Activated naive CD4-positive, alpha-beta T cell treated with anti-CD3 and anti-CD28 coated beads, Interleukin-2, amount 50 U/mL, for 24 hours (primary cell): Measurements from ENCODE around the gene MTA1.
A peak's percentile ranks its signal among the peaks of the same experiment; 100 is the strongest.

Source experiments
- H3K27ac Mint-ChIP-seq: one replicate; pipeline ENCODE4 v1.8.0; 2021; ENCODE audit warnings: mild to moderate bottlenecking, mixed read lengths
- H3K27me3 Mint-ChIP-seq: one replicate; pipeline ENCODE4 v1.8.0; 2021; ENCODE audit warnings: mixed read lengths
- H3K36me3 Mint-ChIP-seq: one replicate; pipeline ENCODE4 v1.8.0; 2021; ENCODE audit warnings: mixed read lengths
- H3K4me1 Mint-ChIP-seq: one replicate; pipeline ENCODE4 v1.8.0; 2021; ENCODE audit warnings: mixed read lengths
- H3K4me3 Mint-ChIP-seq: one replicate; pipeline ENCODE4 v1.8.0; 2021; ENCODE audit warnings: mild to moderate bottlenecking, mixed read lengths
- H3K9me3 Mint-ChIP-seq: one replicate; pipeline ENCODE4 v1.8.0; 2021; ENCODE audit warnings: mixed read lengths

The MTA1 gene

DNA sequence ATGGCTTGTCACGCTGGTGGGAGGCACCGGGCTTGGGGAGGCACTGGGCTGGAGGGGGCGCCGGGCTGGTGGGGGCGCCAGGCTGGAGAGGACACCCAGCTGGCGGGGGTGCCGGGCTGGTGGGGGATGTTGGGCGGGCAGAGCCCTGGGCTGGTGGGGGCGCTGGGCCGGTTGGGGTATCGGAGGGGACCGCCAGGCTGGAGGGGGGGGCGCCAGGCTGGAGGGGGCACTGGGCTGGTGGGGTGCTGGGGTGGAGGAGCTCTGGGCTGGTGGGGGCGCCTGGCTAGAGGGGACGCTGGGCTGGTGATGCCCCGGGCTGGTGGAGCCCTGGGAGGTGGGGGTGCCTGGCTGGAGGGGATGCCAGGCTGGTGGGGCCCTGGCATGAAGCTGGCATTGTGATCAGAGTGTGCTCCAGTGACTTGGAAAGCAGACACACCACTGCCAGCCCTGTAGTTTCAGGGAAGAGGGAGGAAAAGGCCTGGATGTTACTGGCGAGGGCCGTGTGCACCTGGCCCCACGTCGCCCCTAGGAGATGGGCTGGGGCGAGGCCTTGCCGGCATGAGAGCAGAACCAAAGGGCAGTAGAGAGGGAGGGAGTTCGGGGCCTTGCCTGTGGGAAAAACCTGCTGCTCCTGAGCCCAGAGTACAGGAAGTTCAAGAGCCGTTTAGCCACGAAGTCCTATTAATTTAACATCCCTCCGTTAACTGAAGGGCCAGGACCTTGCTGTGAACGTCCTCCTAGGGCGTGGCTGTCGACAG, 84.5 kb downstream of the MTA1 start:
- H3K27me3 Mint-ChIP-seq = peaks cover 11% of the 10 kb centered on the region
- no peaks in the 10 kb centered on the region for H3K36me3 Mint-ChIP-seq
- H3K4me3 Mint-ChIP-seq = no peak overlapping the region
- peaks cover 4% of the 10 kb centered on the region for H3K4me1 Mint-ChIP-seq
- no peak overlapping the region for H3K27ac Mint-ChIP-seq
- H3K9me3 Mint-ChIP-seq = no peaks in the 10 kb centered on the region

GRCh38 chr14:105505101-105505500, 85.5 kb downstream of the MTA1 start:
- H3K4me1 Mint-ChIP-seq = peaks cover 4% of the 10 kb centered on the region
- H3K27ac Mint-ChIP-seq = no peak overlapping the region
- peaks cover 11% of the 10 kb centered on the region for H3K27me3 Mint-ChIP-seq
- no peaks in the 10 kb centered on the region for H3K36me3 Mint-ChIP-seq
- no peaks in the 10 kb centered on the region for H3K9me3 Mint-ChIP-seq
- no peak overlapping the region for H3K4me3 Mint-ChIP-seq

- no peaks in the 10 kb centered on the region for H3K36me3 Mint-ChIP-seq
- no peak overlapping the region for H3K27ac Mint-ChIP-seq
- no peak overlapping the region for H3K4me3 Mint-ChIP-seq
- H3K27me3 Mint-ChIP-seq = peaks cover 14% of the 10 kb centered on the region
- no peaks in the 10 kb centered on the region for H3K9me3 Mint-ChIP-seq
- H3K4me1 Mint-ChIP-seq = peaks cover 4% of the 10 kb centered on the region
Measured at GRCh38 chr14:105507247-105507646, 87.6 kb downstream of the MTA1 start.

- Mint-ChIP-seq H3K4me3 (no peak overlapping the region), H3K27ac (peak overlapping the region; percentile 49), H3K4me1 (peaks cover 4% of the 10 kb centered on the region), H3K36me3 (no peaks in the 10 kb centered on the region), H3K9me3 (no peaks in the 10 kb centered on the region), H3K27me3 (peaks cover 14% of the 10 kb centered on the region)
Measured at GRCh38 chr14:105508069-105508468, 88.4 kb downstream of the MTA1 start.

DNA sequence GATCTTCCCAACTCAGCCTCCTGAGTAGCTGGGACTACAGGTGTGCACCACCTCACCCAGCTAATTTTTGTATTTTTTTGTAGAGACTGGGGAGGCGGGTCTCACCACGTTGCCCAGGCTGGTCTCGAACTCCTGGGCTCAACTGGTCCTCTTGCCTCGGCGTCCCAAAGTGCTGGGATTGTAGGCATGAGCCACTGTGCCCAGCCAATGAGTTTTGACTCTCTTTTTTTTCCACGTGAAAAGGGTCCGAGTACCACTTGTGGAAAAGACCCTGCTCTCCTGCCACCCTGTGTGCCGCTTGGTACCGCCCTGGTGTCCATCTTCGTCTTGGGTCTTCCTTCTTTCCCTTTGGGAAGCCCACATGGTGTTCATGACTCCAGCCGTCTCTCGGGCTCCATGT, 89.0 kb downstream of the MTA1 start:
- peaks cover 4% of the 10 kb centered on the region for H3K4me1 Mint-ChIP-seq
- H3K9me3 Mint-ChIP-seq = no peaks in the 10 kb centered on the region
- no peak overlapping the region for H3K4me3 Mint-ChIP-seq
- no peaks in the 10 kb centered on the region for H3K36me3 Mint-ChIP-seq
- H3K27me3 Mint-ChIP-seq = peaks cover 17% of the 10 kb centered on the region
- H3K27ac Mint-ChIP-seq = peak overlapping the region; percentile 23

DNA sequence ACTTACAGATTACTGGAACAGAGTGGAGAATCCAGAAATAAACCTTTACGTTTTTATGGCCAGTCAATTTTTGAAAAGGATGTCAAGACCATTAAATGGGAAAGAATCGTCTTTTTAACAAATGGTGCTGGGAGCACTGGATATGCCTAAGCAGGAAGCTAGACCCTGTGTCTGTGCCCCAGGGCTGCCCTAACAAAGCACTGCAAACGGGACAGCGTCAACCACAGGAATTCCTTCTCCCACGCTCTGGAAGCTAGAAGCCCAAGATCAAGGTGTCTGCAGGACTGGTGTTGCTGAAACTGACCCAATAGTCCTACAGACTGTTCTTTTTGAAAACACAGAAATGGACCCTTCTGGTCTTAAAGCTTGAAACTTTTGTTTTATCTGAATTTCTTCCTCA, 97.5 kb downstream of the MTA1 start:
- no peak overlapping the region for H3K27ac Mint-ChIP-seq
- H3K4me3 Mint-ChIP-seq = no peak overlapping the region
- no peaks in the 10 kb centered on the region for H3K36me3 Mint-ChIP-seq
- H3K27me3 Mint-ChIP-seq = peaks cover 6% of the 10 kb centered on the region
- H3K9me3 Mint-ChIP-seq = no peaks in the 10 kb centered on the region
- no peaks in the 10 kb centered on the region for H3K4me1 Mint-ChIP-seq

DNA sequence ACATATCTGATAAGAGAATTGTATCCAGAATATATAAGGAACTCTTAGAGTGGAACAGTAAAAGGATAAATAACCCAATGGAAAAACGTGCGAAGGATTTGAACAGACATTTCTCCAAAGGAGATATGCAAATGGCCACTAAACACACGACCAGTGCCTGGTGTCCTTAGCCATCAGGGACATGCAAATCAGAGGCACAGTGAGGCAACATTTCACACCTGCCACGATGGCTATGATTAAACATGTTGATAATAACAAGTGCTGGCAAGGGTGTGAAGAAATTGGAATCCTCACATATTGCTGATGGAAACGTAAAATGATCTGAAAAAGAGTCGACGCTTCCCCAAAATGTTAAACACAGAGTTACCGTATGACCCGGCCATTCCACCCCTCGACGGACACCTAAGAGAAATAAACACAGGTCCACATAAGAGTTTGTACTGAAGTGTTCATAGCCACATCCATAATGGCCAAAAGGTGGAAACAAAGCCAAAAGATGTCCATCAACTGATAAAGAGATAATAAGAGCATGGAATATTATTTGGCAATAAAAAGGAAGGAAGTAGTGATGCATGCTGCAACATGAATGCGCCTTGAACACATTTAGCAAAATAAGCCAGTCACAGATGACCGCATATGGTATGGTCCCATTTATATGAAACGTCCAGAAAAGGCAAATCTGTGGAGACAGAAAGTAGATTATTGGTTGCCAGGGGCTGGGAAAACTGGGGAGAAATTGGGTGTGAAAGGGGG, 100.5 kb downstream of the MTA1 start:
- H3K4me3 Mint-ChIP-seq = no peak overlapping the region
- H3K9me3 Mint-ChIP-seq = no peaks in the 10 kb centered on the region
- H3K27ac Mint-ChIP-seq = no peak overlapping the region
- H3K4me1 Mint-ChIP-seq = no peaks in the 10 kb centered on the region
- H3K36me3 Mint-ChIP-seq = no peaks in the 10 kb centered on the region
- peaks cover 8% of the 10 kb centered on the region for H3K27me3 Mint-ChIP-seq
